CD4-positive, alpha-beta T cell treated with Interleukin-15 for 1 hour (primary cell): ENCODE measurements around the gene CACNA1C.

Experiments used
- DNase-seq: peaks from one replicate; pipeline ENCODE4 v3.0.0-alpha.2; 2020

CACNA1C gene

DNA sequence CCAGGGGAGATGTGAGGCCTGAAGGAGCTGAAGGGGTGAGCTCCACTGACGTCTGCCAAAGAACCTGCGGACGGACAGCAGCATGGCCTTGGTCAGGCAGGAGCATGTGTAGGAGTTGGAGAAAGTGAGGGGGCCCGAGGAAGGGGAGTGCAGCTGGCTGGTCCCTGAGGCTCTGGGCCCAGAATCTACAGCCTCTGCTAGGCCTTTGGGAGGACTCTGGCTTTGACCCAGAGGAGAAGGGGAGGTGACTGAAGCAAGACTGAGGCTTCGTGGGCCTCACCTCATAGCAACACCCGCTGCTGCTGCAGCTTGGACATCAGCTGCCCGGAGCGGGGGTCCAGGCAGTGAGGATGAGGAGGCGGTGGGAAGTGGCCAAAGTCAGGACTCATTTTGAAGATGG is 525.4 kb downstream of the CACNA1C start:
- DNase-seq: no peak

- DNase-seq: no peak
Observed at GRCh38 chr12:2578772-2579171, 526.0 kb downstream of the CACNA1C start.

DNA sequence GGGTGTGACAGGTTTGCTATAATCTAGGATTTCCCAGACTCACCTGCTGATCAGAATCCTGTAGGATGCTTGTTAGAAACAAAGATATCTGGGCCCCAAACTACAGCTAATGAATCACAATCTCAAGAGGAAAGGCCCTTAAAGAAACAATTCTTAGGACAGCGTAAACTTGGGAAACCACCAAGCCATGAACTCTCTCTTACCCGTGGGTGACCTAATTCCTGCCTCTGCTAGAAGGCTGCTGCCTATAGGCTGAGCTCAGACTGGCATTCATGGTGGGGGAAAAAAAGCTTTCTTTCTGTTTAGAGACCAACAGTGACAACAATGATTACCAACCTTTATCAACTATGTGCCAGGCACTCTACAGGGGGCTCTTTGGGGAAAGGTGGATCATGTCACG is 528.0 kb downstream of the CACNA1C start:
- no peak for DNase-seq

DNA sequence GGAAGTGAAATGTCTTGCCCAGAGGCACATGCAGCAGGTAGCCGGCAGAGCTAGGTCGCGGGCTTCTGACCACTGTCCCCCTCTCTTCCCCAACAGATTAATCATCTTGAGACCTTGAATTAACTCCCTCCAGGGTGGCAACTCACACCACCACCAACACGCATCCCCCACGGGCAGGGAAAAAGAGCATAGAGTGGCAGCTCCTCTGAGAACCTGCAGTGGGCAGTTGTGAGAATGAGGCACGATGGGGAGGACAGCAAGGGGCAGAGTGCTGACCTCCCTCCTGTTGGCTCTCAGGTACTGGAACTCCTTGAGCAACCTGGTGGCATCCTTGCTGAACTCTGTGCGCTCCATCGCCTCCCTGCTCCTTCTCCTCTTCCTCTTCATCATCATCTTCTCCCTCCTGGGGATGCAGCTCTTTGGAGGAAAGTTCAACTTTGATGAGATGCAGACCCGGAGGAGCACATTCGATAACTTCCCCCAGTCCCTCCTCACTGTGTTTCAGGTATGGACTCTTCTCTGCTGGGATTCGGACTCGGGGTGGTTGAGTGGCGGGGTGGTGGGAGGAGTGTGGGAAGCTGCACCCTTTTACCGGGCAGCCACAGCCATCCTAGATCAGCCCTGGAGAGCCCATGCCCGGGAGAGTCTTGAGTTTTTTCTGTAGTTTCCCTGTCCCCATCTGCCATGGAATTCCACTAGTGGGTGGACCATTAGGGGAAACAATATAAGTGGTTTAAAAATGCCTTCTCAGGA is 528.7 kb downstream of the CACNA1C start:
- DNase-seq: no peak

DNA sequence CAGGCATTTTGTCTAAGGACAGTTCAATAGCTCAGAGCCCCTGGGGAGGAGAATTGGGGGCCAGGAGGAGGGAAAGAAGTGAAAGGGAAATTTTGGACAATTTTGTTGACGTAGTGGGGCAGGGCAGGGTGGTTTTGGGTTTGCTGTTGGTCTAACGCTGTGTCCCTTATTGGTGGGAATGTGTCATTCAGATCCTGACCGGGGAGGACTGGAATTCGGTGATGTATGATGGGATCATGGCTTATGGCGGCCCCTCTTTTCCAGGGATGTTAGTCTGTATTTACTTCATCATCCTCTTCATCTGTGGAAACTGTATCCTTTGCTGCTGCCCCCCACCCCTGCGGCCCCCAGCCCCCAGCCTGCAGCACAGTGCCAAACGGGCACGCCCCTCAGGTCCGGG is 529.8 kb downstream of the CACNA1C start:
- no peak for DNase-seq

DNA sequence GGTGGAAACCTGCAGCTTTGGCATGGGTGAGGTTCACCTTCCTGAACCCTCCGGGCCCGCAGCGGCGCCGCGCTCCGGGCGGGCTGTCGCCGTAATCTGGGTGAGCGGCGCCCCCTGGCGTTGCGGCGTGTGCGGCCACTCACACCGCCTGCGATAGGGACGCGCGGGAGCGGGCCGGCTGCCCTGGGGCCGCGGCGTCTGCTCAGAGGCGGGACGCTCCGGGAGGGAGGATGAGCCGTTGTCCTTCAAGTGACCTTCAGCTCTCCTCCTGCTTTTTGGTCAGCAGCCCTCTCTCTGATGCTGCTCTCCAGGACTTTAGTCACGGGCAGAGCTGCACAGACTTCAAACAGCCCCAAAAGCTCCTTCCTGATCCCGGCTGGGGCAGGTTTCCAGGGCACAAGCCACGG is 530.3 kb downstream of the CACNA1C start:
- peak; percentile 21 for DNase-seq

DNA sequence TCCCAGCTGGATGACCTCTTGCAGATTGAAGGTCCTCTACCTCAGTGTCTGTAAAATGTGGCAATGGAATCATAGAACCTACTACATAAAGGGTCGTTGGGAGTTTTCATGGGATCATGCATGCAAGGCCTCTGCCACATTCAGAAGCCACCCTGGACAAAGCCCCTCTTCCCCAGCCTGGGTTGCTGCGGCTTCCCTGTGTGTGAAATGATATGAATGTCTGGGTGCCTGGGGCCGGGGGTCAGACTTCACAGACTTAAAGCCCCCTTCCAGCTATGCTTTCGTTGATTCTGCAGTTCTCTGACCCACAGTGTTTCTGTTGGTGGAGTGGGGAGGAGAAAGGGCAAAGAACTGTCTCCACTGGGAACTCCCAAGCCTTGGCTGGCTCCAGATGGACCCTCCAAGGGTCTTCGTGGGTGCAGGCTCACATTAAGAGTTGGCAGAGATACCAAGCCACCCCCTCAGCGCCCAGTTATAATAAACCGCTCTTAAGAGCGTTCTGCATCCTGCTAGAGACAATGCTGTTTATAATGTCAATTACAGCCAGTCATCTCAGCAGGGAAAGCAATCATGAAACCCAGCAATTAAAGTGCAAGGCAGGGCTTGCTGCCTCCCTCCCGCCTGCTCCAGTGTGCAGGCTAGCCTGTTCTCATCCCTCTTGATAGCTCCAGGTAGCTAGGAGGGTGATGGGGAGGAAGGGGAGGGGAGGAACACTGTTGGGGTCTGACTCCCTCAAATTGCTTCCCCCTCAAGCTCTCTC is 531.0 kb downstream of the CACNA1C start:
- DNase-seq: no peak

DNA sequence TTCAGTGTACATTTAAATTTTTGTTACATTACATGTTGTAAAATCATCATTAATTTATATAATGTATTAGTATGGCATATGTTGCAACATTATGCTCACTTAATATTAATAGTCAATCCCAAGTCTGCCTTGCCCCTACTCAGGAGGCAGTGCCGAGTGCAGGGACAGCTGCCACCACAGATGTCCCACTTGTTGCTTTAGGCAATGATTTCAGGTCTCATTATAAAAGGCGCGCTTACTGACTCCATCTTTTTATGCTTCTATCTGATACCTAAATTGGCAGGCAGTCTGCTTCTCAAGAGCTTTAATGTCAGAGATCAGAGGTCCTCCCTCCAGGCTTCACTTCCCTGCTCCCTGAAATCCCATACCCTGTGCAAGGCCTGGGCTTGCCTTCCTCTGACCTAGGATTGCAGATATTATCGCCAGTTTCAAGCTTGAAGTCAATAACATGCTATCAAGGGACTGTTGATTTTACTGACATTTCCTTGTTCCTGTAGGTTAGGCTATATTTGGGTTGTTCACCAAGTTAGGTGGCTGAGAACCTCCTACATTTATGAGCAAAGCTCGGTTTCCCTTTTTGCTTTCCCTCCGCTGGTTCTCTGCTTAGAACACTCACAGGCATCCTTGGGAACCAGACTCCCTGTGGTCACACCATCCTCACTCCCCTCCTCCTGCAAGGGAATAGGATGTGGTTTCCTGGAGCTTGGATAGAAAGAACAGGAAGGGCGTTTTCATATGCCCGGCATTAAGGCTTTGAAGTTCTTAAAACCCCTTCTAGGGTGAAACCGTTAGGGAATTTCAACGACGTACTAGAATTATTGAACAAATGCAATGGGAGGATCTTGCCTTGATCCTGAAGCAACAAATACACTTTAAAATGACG is 533.6 kb downstream of the CACNA1C start:
- DNase-seq: no peak

- DNase-seq: no peak
Observed at GRCh38 chr12:2588345-2588744, 535.6 kb downstream of the CACNA1C start.

DNA sequence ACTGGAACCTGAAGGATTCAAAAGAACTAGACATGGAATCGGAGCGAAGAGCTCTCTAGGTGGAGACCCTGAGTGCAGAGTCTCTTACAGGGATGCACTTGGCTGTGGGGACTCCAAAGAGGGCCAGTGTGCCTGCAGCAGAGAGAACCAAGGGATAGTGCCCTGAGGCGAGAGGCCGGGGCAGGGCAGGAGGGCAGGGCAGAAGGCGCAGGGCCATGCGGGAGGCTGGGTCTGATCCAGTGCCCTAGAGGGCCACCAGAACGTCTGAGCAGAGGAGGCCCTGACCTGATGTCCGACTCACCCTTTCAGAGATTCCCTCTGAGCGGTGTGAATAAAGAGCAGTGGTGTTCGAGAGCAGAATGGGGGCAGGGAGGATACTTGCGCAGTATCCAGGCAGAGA is 536.6 kb downstream of the CACNA1C start:
- no peak for DNase-seq

- no peak for DNase-seq
Observed at GRCh38 chr12:2593045-2593444, 540.3 kb downstream of the CACNA1C start.

GRCh38 chr12:2596441-2596840 is 543.7 kb downstream of the CACNA1C start:
- DNase-seq: no peak

DNA sequence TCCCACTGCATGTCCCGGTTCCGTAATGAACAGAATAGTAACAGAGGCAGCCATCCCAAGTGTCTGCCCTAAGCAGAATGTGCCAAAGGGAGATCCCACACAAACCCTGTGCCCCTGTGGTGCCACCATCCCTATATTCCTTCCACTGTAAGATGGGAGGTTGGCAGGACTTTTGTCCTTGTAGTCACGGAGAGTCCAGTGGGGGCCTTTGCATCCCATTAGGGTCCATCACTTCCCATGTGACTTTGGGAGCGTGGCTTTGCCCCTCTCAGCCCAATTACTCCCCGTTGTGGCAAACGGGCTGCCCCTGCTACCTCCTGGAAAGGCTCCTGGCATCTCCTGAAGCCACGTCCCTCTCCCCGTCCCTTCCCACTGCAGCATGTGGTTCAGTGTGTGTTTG is 552.5 kb downstream of the CACNA1C start:
- DNase-seq: no peak

GRCh38 chr12:2606186-2606910 is 553.6 kb downstream of the CACNA1C start:
- DNase-seq: no peak

- DNase-seq: no peak
Observed at GRCh38 chr12:2607881-2608607, 555.3 kb downstream of the CACNA1C start.

GRCh38 chr12:2608608-2608945 is 555.8 kb downstream of the CACNA1C start:
- DNase-seq: no peak

DNA sequence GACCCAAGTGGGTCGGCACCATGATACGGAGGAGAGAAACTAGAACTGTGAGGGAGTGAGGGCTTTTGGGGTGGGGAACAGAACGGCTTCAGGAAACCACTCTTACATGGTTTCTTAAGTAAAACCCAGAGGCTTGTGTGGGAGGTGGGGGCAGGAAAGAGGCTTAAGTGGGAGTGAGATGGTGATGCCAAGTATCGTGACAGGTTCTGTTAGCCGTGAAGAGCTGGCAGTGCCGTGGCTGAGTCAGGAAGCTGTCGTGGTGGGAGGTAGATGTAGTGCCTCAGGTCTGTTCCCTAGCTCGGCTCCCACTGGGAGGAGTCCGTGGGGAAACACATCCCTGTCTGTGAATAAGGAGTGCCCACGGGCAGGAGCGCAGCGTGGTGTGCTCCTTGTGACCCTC is 556.2 kb downstream of the CACNA1C start:
- no peak for DNase-seq

- no peak for DNase-seq
Observed at GRCh38 chr12:2610358-2610757, 557.6 kb downstream of the CACNA1C start.

- no peak for DNase-seq
Observed at GRCh38 chr12:2613326-2614073, 560.7 kb downstream of the CACNA1C start.

DNA sequence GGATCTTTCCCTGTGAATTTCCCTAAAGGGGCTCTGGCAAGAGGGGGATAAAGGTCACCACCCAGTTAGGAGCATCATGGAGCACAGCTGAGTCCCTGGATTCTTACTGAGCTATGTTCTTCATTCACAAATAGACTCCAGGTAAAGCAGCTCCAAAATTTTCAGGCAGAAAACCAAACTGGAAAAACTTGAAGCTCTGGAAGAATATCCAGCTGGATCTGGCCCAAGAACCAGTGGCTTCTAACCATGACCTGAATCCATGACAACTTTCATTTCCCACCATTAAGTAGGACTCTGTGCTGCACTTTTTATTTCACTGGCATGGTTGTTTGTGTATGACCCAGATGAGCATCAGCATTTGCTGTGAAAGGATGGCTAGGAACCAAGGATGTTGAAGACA is 561.6 kb downstream of the CACNA1C start:
- no peak for DNase-seq

DNA sequence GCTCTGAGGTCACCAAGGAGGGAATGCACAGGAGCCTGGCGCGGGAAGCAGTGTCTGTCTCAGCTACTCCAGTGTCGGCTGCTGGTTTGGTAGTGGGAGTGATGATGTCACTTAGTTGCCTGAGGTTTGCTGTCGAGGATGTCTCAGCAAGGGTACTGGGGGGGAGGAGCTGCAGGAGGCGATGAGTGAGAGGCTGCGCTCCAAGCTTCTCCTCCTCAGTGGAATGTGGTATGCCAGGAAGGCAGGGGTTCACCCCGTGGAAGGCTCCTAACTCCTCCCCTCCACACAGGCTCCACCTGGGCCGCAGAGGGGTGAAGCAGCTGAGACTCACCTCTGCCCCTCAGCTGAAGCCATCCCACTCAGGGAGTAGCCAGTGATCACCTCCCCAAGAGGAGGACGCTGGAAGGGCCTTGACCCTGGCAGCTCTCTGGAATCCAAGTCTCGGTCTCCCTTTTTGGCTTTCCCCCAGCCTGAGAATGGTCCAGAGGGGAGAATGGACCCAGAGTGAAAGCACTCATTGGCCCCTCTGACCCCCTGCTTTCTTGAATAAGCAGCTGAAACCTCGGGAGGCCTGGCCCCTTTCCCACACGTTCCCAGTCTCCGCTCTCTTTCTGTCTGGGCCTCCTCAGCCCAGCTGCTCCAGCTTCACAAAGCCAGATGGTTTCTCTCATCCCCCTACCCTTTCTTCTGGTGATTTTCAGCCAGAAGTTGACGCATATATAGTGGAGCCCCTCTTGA is 563.0 kb downstream of the CACNA1C start:
- no peak for DNase-seq
